NCI-H2029 (cell line): ENCODE data around the gene SF3B1.
"Not testable (repeated sequence)": the region's sequence is repeated elsewhere in the genome, so short reads cannot be mapped to it uniquely, and the experiment has no call there.

Experiments used
- DNase-seq: peaks from one replicate; lab custom pipeline; 2025; lab: John Stamatoyannopoulos, UW

Gene SF3B1

GRCh38 chr2:197435598-197436420 lies 981 bp upstream of the SF3B1 start:
- DNase-seq = no peak

GRCh38 chr2:197433780-197434438 lies 919 bp downstream of the SF3B1 start:
- no peak for DNase-seq

- DNase-seq = not testable (repeated sequence)
These were observed 2.3 kb downstream of the SF3B1 start for GRCh38 chr2:197432527-197432926.

- DNase-seq = no peak
These were observed 3.0 kb downstream of the SF3B1 start for GRCh38 chr2:197431858-197432257.

- no peak for DNase-seq
These were observed 6.8 kb downstream of the SF3B1 start for GRCh38 chr2:197427986-197428385.

- DNase-seq = no peak
These were observed 7.9 kb downstream of the SF3B1 start for GRCh38 chr2:197426723-197427603.

DNA sequence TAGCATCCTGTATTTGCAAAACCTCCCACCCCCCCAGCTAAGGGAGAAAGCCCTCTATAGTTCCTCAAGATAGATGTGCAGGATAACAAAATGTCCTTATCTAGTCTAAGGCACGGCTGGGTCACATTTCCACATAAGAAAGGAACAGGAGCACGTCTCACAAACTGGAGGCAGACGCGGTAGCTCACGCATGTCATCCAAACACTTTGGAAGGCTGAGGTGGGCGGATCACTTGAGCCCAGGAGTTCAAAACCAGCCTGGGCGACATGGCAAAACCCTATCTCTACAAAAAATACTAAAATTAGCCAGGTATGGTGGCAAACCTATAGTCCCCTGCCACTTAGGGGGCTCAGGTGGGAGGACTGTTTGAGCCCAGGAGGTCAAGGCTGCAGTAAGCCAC lies 9.3 kb downstream of the SF3B1 start:
- no peak for DNase-seq

GRCh38 chr2:197423307-197423706 lies 11.5 kb downstream of the SF3B1 start:
- no peak for DNase-seq

GRCh38 chr2:197419438-197419837 lies 15.4 kb downstream of the SF3B1 start:
- no peak for DNase-seq

GRCh38 chr2:197416268-197416667 lies 18.6 kb downstream of the SF3B1 start:
- DNase-seq = no peak

DNA sequence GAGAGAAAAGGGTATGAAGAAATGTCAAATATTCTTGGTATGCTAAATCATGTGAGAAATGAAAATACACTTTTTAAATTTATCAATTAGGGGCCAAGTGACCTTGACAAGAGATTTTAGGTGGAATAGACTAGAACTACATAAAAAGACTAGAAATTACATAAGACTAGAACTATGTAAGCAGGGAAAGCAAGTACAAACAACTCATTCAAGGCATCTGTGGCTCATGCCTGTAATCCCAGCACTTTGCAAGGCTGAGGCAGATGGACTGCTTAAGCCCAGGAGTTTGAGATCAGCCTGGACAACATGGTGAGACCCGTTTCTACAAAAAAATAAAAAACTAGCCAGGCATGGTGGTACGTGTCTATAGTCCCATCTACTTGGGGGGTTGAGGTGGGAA lies 20.3 kb downstream of the SF3B1 start:
- DNase-seq = no peak

- DNase-seq = no peak
These were observed 20.8 kb downstream of the SF3B1 start for GRCh38 chr2:197414039-197414438.

- no peak for DNase-seq
These were observed 29.2 kb downstream of the SF3B1 start for GRCh38 chr2:197405582-197405981.

- DNase-seq = no peak
These were observed 34.8 kb downstream of the SF3B1 start for GRCh38 chr2:197399887-197400540.

DNA sequence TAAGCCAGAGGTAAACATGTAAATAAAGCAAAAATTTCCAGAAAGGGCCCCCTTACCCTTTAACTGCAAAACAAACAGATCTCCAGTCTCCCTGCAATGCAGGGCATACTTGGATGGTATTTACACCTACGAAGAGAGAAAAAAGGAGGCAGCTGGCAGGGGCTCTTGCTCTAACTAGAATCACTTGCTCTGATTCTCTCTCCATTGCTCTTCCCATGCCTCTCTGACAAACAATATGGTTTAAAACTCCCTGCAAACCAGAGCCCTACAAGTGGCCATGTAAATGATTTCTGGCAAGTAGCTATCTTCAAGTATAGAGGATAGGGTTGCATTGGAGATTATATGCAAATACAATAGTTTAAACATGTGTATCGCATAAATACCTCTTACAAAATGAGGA lies 35.9 kb downstream of the SF3B1 start:
- DNase-seq = no peak

DNA sequence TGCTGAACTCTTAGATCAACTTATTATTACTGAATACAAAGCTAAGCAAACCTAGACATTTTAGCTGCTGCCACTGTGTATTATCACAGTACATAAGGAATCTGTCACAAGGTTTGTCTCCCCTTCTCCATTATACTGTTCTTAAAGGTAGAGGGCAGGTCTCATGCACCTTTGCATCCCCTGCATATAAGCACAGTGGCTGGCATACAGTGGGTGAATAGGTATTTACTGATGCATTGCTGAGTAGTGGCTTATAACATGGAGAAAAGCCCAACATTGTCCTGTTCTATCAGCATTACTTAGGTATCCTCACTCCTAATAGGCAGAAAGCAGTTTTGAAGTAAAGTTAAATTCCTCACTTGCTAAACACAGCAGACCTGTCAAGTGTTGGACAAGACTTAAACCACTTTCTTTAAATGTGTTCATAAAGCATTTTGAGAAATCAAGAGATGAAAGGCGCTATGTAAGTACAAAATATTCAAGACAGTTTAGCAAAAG lies 43.6 kb downstream of the SF3B1 start:
- no peak for DNase-seq

- no peak for DNase-seq
These were observed 45.8 kb downstream of the SF3B1 start for GRCh38 chr2:197388866-197389587.

- DNase-seq = no peak
These were observed 47.6 kb downstream of the SF3B1 start for GRCh38 chr2:197387179-197387578.

- DNase-seq = no peak
These were observed 48.6 kb downstream of the SF3B1 start for GRCh38 chr2:197386242-197386641.

- no peak for DNase-seq
These were observed 51.0 kb downstream of the SF3B1 start for GRCh38 chr2:197383825-197384224.

DNA sequence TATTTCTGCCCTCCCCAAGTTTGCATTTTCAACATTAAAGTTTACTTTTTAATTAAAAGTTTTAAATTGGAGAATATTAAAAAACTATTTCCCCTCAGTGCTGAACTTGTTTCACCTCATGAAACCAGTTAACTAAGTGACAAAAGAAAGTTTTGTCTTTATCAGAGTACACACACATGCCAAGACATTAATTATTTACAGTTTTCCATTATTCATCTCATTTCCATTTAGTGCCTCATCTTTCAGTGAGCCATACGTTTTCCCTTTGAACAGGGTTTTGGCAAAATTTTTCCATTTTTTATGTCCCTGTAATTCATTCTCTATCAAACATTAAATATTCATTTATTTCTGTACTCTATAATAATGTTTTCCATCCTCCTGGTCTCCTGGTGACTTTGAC lies 53.2 kb downstream of the SF3B1 start:
- DNase-seq = no peak
